Astrocyte of the cerebellum (primary cell): ENCODE results near the gene CD180.

Source experiments
- DNase-seq: peaks from one replicate; pipeline ENCODE4 v3.0.0-alpha.2; 2011; ENCODE audit warnings: low read depth
- H3K4me3 ChIP-seq: 2 replicates; pipeline ENCODE4 v1.5.1; 2011; ENCODE audit warnings: mild to moderate bottlenecking, low read depth, low read length, moderate library complexity
- CTCF ChIP-seq: IDR thresholded peaks from 2 replicates; pipeline ENCODE4 v1.5.1; 2012; ENCODE audit warnings: low read length, low read depth, moderate library complexity, mild to moderate bottlenecking; ENCODE audit errors: missing control alignments
- in situ Hi-C: cut with HindIII; loops from 2 replicates; pipeline ENCODE4 v1.10.0; 2017; ENCODE audit warnings: low sequenced_read_pairs

CD180 gene

GRCh38 chr5:67240846-67241245 is 44.2 kb upstream of the CD180 start:
- in situ Hi-C loops = no loop called here

GRCh38 chr5:67240065-67240464 is 43.5 kb upstream of the CD180 start:
- H3K4me3 ChIP-seq = no peak overlapping the region
- TF ChIP-seq CTCF = no peak
- DNase-seq = no peak
- in situ Hi-C loops = no loop called here

More at GRCh38 chr5:67240846-67241245, 44.2 kb upstream of the CD180 start:
- no peak overlapping the region for H3K4me3 ChIP-seq
- DNase-seq = no peak
- no peak for TF ChIP-seq CTCF

- no peak for TF ChIP-seq CTCF
- DNase-seq = no peak
- no peak overlapping the region for H3K4me3 ChIP-seq
- in situ Hi-C loops = no loop called here
Observed at GRCh38 chr5:67238191-67238590, 41.6 kb upstream of the CD180 start.

GRCh38 chr5:67235399-67236110 is 39.0 kb upstream of the CD180 start:
- TF ChIP-seq CTCF = no peak
- in situ Hi-C loops = no loop called here
- no peak for DNase-seq
- H3K4me3 ChIP-seq = no peak overlapping the region

GRCh38 chr5:67234671-67235176 is 38.1 kb upstream of the CD180 start:
- in situ Hi-C loops = no loop called here
- DNase-seq = peak; percentile 95
- H3K4me3 ChIP-seq = no peak overlapping the region
- TF ChIP-seq CTCF = no peak

GRCh38 chr5:67233075-67233474 is 36.5 kb upstream of the CD180 start:
- in situ Hi-C loops = no loop called here
- no peak for TF ChIP-seq CTCF
- DNase-seq = no peak
- no peak overlapping the region for H3K4me3 ChIP-seq
